Activated CD4-positive, CD25-positive, alpha-beta regulatory T cell treated with anti-CD3 and anti-CD28 coated beads, Interleukin-2, amount 50 U/mL, for 72 hours (primary cell): ENCODE measurements around the gene SBF2.
A peak's percentile ranks its signal among the peaks of the same experiment; 100 is the strongest.

ENCODE experiments used
- DNase-seq: peaks from one replicate; pipeline ENCODE4 v3.0.0; 2021

SBF2 gene

DNA sequence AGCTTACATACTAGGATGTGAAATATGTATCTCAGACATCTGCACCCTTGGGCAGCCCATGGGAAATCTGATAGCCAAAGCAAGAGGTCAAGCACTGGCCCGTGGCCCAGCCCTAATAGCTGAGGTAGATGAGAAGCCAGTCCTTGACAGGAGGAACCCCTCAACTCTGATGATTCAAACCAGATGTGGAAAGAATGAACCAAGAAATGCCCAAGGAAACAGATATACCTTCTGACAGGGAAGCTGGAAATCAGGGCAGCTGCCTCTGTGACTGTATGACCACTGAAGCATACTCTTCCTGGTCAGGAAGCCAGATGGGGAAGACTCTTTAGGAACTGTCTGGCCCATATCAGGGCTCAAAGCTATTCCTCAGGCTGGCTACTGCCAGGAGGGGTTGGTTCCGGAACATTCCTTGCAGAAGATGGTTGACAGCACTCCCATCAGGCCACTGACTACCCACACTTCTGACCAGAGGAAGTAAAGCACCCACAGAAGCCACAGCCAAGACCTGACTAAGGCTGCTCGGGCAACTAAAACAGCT is 506.0 kb downstream of the SBF2 start:
- no peak for DNase-seq

DNA sequence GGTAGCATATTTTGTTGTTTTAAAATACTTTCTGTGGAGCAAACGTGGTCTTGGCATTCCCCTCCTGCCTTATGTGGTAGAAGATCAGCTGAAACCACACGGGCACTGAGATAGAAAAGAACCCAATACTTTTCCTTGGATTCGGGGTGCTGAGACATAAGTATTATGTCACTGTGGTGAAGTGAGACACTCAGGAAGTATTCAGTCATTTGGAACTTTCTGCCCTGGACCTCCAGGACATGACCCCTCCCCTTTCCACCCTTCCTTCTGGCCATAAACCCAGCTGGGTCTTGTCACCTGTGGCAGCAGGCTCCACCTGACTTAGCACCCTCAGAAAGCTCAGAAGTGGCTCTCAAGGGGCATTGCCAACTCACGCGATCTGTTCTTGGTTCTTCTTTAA is 506.8 kb downstream of the SBF2 start:
- no peak for DNase-seq

DNA sequence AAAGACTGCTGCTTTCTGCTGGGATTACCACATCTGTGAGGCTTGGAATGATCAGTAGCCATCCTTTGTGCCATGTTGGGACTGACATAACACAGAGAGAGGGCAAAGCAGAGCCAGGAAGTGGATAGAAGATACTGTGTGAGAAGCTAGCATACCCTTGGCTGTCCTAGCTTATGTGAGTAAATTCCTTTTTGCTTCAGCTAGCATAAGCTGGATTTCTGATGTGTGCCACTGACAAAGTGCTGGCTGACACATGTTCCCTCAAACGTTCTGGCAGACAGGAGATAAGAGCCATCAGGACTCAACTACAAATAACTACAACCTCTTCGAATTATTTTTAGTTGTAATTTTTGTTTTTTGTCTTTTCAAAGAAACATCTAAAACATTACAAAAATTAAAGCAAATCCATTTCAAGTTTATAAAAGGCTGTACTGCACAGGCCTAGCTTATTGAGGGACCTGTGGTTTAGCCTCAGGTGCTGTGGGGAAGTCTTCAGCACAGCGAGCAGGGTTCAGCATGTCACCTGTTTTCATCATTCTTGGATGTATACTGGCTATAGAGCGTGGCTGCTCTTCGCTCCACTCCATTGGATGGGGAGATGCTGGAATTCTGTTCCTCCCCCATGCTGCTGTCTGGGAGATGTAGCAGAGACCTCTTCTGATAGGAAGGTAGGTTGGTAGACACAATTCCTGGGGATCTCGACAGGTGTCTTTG is 509.3 kb downstream of the SBF2 start:
- no peak for DNase-seq

DNA sequence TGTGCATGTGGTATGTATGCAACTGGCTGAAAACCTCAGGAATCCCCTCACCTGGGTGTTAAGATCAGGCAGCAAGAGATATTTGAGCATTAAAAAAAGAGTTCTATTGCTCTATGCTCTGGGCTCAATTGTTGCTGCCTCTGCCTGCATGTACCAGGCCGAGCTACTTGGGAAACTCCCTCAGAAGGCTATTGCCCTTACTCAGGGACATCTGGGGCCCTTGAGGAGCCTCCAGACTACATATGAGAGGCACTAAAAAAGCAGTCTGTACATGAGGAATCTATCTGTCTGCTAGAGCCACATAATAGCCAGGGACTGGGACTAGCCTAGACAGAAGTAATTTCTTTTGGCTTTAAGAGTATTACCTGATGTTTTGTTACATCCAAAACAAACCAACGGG is 510.0 kb downstream of the SBF2 start:
- DNase-seq: no peak

DNA sequence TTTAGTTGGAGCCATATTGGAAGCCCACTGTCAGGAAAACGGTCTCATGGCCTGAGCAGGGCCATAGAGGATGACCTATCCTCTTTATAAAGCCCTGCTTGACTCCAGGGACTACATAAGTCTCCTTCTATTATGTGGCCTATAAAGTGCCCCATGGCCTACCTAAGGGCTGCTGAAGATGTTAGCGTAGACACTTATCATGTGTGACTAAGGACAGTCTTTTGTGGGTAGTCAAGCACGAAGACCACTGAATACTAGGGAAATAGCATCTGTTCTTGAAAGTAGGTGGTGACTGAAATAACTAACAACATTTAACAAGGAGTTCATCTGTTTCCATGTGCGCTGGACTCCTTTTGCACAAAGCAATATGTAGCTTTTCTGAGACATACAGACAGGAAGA is 513.1 kb downstream of the SBF2 start:
- DNase-seq: no peak

DNA sequence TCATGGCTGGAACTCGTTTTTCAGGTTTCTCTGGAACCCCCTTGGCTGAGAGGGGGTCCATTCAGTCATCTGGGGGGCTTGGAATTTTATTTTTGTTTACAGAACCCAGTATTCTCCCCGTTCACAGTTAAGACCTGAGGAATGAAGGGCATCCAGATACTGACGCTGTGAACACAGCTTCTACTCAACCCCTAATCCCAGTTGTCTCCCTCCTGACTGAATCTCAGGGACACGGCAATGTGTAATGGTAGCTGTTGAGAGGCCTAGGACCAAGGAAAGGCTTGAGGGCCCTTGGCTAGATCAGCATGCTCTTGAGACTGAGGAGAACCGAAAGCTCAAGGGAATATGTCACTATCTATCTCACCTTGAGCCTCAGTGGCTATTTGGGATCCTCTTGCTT is 516.5 kb downstream of the SBF2 start:
- DNase-seq: no peak

DNA sequence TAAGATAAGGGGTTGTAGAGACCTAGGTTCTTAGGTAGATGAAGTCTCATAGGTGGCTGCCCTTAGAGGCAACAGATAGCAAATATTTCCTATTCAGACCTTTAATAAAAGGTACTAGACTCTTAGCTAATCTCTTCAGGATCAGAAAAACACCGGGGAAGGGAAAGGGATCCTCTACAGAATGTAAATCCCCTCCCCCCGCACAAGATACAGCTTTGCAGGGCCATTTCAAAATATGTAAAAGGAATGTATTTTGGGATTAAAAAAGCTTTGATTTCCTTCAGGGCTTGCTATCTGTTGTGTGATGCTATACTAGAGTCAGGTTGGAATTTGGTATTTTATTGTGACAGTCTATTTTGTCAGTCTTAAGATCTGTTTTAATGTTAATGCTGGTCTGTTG is 517.0 kb downstream of the SBF2 start:
- DNase-seq: no peak

DNA sequence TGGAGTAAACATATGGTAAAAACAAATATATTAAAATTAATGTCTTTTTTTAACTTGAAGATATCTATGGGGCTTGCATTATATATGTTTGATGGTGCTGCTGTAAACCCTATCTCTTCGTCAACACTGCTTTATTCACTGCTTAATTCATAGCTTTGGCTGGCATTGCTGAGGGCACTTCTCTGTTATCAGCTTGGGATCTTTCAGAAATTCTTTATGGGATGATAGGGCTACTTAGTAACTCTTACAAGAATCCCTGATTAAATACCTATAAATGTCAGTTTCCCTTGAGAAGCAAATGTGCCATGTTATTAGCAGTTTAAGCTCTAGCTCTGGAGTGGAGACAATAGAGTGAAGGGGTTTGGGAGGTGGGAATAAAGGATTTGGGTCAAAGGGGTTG is 517.8 kb downstream of the SBF2 start:
- DNase-seq: no peak

DNA sequence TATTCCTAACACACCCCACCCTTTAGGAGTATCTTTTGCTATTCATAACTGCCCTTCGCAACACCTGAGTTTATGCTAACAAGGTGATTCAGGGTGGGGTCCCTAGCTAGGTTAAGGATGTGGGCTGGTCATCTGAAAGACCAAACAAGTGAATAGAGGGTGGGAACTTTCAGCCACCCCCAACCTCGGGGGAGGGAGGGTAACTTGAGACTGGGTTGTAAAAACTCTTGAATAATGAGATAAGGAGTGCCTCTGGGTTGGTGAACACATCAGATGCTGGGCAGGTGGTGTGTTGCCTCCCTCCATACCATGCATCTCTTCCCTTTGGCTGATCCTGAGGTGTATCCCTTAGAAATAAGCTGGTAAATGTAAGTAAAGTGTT is 518.6 kb downstream of the SBF2 start:
- DNase-seq: no peak

DNA sequence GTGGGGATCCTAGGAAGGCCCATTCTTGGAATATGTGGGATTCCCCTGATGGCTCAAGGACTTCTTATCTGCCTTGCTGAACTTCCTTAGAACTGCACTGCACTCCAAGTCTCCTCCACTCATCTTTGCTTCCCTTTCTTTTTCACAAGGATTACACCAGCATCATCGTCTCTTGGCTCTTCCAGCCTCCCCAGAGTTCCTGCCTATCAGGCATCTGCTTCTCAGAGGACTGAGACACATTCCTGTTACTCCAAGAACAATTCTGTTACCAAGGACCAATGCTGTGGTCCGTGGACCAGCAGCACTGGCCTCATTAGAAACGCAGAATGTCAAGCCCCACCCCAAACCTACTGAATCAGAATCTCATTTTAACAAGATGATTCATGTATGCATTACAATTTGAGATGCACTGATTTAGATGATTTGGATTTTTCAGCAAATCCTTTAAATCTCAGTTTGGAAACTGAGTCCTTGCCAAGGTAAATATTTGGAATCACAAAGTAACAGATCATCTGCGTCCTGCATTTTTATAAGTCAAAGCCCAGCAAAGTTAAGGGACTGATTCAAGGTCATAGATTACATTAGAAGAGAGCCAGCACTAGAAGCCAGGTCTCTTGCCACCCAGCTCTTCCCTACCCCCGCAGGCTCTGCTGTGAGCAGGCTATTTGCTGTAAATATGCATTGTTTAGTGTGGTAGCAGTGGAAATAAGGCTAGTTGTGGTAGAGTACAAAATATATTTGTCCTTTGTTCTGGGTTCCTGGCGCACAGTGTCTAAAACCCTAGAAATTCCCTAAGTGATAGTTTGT is 519.2 kb downstream of the SBF2 start:
- no peak for DNase-seq

DNA sequence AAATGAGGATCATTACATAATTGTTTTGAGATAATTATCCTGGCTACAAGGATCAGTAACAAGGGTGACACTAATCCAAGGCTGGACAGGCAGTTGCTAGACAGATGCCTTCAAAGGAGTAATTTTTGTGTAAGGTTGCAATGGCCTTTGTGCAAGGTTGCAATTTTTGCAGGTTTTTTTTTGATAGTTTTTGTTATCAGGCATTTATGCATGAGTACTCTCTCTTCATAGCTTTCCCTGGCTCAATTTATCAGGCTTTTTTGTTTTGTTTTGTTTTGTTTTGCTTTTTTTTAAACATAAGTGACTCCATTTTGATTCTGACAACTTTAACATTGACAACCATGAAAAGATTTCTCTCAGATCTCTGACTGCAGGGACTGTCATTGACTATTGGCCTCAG is 519.9 kb downstream of the SBF2 start:
- no peak for DNase-seq

DNA sequence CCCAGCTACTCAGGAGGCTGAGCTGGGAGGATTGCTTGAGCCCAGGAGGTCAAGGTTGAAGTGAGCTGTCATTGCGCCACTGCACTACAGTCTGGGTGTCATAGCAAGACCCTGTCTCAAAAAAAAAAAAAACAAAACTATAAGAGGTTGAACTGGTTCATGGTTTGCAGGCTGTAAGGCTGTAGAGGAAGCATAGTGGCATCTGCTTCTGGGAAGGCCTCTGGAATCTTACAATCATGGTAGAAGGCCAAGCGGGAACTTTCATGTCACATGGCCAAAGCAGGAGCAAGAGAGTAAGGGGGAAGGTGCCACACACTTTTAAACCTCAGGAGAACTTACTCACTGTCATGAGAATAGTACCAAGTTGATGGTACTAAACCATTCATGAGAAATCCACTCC is 520.5 kb downstream of the SBF2 start:
- no peak for DNase-seq

DNA sequence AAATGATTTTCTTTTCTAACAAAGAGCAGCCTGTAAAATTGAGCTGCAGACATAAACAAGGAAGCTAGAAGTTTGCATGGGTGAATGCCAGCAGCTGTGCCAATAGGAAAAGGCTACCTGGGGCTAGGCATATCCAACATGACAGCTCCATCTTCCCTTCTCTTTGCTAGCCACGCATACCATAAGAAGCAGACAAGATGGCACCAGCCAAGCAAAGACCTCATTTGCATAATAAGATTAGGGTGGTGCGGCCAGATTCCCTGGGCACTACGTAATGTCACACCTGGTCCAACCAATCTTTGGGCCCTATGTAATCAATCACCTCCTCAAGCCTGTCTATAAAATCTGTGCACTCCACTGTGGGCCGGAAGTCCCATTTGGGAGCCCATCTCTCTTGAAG is 521.8 kb downstream of the SBF2 start:
- DNase-seq: no peak

DNA sequence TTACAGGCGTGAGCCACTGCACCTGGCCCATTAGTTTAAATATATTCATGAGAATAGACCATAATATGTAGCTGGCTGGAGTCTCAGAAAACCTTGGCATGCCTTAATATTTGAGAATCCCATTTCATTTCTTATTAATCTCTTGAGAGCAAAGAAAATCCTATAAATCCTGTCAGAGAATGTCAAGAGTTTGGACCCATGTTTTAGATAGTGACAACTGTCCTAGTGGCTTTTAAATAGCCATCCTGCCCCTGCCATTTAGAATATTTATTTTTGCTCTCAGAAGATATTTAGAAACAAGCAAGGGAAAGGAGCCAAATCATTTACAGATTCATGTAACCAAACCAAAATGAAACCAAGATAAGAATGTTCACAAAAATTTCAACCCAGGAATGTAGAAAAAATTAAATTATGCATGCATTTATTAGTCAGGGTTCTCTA is 522.9 kb downstream of the SBF2 start:
- no peak for DNase-seq

DNA sequence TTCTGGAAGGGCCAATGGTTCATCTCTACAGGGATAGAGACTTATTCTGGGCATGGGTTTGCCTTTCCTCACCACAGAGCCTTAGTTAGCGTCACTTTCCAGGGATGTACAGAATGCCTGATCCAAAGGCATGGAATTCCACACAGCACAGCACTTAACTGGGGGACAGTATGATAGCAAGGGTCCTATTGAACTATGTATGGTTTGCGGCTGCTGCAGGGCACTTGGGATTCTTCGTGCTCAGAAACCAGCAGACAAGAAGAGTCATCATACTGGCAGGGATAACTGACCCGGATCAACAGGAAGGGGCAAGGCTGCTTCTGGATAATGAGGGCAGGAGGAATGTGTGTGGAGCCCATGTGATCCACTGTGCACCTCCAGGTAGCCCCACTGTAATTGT is 524.4 kb downstream of the SBF2 start:
- DNase-seq: no peak

DNA sequence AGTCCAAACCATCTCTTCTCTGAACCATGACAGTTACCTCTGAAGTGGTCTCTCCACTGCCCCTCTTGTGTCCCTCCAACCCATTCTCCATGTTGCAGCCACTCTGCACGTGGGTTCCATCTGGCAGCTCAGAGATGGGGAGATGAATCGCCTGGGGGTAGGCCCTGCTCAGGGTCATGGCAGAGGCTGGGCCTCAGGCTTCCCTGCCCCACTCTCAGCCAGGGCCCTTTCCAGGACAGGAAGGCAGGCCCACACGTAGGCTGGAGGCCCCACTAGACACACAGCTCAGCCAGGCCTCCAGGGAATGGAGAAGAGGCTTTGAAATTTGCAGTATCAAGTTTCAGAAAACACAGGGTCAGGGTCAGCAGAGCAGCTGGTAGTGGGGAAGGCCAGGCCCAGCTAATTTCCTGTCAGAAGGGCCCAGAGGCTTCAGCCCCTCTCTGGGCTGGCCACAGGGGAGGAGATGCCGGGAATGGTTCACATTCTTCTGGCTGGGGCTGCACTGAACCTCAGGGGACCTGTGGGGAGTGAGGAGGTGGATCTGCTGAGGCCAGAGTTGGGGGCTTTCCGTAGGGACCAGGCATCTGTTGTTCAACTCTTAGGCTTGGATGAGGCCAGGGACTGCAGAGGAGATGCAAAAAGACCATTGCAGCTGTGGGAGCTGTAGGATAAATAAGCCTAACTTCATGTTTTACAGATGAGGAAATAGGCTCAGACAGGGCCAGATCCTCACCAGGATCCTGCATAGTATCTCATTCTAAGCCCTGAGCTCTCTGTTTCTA is 528.5 kb downstream of the SBF2 start:
- DNase-seq: no peak

DNA sequence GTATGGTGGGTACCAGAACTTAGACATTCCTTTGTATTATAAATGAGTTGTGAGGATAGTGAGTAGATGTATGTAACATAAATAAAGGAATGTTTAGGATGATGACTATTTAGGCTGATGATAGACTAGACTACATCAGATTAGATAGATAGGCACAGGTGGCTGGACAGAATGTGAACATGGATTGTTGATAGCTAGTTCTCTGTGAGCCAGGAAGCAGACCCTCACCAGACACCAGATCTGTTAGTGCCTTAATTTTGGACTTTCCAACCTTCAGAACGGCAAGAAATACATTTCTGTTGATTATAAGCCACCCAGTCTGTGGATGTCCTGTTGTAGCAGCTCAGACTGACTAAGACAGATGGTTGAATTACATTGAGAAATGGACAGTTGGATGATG is 530.7 kb downstream of the SBF2 start:
- no peak for DNase-seq

DNA sequence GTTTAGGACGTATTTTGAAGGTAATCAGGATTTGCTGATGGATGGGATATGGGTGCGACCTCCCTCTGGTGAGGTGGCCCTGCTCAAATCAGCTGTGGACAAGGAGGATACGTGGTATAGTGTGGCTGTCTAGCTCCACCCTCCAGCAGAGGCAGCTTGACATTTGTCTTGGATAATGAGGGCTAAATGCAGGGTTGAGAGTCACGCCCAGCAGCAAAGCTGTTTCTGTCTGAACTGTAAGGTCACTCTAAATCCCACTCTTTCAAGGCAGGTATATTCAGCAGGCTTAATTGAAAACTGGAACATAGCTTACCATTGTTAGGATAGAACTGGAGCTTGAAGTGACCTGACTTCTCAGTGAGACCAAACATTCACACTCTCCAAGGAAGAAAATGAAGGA is 531.5 kb downstream of the SBF2 start:
- no peak for DNase-seq

DNA sequence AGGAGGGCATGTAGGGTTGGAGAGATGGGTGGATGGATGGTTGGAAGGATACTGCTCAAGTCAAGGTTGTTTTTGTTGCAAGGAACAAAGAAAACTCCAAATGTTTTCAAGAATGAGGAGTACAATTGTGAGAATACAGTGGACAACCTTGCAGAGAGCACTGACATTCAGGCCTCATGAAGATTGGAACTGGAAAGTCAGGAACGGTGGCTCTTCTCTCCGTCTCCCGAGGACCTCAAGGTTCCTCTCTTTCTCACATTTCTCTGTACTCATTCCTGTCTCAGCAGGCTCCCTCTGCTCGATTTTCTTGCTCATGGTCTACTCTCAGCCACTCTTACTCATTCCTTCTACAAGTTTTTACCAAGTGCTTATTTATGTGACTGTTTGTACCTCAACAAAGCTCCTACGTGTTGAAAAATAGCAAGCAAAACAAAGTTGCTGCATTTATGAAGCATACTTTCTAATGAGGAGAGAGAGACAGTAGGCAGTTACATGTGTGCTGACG is 532.5 kb downstream of the SBF2 start:
- no peak for DNase-seq

DNA sequence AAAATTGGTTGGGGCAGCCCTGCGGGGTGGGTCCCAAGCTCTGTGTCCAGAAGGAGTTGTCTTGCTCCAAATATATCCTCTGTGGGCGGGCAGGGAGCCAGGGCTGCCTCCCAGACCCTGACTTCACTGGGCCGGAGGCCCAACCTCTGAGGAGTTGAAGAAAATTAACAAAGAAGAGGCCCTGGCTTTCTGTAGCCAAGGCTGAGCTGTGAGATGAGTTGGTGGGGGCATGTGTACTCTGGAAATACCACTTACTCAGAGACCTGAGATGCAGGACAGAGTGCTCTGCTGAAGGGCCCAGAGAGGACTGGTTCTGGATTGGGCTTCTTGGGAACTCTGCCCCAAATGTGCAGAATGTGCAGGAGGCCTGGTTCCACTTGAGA is 533.8 kb downstream of the SBF2 start:
- no peak for DNase-seq

DNA sequence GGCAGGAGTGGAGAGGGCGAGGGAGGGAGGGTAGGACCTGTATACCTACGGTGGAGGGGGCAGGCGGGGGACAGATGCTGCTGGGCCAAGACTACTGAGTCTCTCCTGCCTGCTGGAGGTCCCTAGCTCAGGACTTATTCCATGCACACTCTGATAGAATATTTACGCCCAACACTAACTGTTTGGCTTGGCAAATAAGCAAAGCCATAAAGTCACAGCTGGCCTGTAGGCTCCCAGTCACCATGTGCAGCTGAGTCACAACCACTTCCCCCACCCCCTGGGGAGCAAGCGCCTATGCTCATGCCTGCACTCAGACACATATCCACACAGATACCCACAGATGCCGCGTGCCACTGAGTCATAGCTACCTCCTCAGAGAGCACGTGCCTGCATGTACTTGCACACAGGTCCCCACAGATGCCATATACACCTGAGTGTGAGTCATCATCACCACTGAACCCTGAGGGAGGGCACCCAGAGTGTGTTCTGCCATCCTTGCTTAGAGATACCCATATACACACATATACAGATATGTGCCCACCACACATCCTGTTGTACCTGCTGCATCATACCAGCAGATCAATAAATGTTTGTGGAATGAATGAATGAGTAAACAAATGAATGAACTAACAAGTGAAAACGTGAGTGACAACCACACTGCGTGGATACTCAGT is 534.4 kb downstream of the SBF2 start:
- DNase-seq: peak; percentile 83

DNA sequence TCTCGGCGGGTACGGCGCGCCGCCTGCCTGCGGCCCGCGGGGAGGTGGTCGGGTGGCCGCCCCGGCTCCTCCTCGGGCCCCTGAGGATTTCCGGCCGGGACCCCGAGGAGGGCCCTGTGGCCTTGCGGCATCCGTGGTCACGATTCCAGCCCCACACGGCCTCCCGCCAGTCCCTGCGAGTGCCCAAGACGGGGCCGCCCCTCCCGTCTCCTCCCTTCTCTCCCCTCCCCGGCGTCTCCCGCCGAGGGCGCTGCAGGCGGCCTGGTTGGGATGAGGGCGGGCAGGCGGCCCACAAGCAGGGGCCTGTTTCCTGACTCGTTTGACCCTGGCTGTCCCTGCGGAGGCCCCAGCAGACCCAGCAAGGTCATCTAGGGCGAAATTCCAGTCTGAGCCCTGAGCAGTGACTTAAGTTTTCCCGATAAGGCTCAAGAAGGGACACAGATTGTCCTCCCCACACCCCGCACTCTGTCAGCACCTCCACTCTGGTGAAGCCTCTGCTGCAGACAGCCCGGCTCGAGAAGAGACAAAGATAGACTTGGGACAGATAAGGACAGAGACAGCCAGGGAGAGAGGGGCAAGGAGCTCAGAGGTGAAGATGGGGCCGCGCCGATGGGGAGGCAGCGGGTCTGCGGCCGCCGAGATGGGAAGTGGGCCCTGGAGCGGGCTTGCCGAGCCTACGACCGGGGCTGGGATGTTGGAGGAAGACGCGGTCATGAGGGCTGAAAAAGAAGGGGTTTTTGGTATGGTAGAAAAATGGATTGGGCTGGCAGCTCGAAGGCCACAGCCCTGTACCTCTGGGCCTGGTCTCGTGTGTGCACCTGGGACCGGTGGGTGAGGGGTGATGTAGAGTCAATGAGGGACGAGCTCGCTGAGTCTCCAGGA is 535.1 kb downstream of the SBF2 start:
- peak; percentile 59 for DNase-seq
